ENCODE results near the gene STAT4. TPM values are rescaled to one million over a fixed set of nuclear protein-coding genes. Genes with fewer than 3 reads are reported as not detected.

Gene STAT4
- total RNA-seq, 3 donors from 2014 or later, result 46.0 to 71.7 (median 69.5) TPM

DNA sequence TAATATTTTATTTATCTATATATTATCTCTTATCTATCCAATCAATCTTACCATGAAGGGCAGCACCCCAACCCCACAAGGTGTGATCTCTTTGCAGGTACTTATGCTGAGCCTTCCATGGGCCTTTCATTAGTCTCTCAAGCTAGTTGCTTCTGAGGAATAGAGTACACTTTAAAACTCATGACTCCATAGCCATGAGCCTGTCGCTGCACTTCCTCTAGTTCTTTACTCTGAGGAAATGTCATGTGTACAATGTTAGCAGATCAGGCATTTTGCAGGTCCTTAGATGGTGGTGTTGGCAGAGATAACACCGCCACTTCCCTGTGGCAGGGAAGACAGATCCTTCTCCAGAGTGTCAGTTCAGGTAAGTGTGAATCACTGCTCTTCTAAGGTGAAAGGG is 29.5 kb upstream of the STAT4 start:
- no peaks in the 10 kb centered on the region for H3K9me3 Mint-ChIP-seq
- H3K27me3 Mint-ChIP-seq (ENCODE audit: low read depth), result no peaks in the 10 kb centered on the region
- peaks cover 7% of the 10 kb centered on the region for H3K4me1 Mint-ChIP-seq (ENCODE audit: low read depth)
- ATAC-seq (no peak), DNase-seq (no peak)
- H3K4me3 Mint-ChIP-seq, result no peak overlapping the region
- no peaks in the 10 kb centered on the region for H3K36me3 Mint-ChIP-seq (ENCODE audit: insufficient read depth)

DNA sequence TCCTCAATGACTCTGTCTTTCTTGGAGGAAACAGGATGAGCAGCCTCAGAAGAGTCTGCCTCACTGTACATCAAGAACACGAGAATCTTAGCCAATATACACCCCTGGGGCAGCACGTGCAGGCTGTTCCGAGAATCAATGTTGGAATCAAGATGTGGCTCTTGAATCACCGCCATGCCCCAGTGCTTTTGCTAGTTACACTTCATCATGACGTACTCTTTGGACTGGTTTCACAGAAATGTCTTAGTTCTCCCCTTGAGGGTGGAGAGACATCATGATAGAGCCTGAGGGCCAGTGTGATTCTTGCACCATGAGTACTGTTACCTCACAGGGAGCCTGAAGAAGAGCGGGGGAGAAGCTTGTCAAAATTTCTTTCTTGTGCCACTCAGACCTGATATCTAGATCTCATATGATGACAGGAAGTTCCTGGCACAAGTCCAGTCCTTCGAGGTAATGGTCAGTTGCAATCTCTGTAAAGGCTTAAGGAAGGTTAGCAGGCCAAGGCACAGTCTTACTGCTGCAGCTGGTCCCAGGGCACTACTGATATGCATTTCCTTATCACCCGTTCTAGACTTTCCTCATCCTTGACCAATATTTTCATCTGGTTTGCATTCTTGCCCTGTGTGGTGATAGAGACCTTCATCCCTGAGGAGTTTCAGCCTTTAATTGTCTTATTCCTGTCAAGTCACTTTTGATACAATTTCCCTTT is 28.2 kb upstream of the STAT4 start:
- no peak overlapping the region for H3K4me3 Mint-ChIP-seq
- peaks cover 10% of the 10 kb centered on the region for H3K4me1 Mint-ChIP-seq (ENCODE audit: low read depth)
- no peaks in the 10 kb centered on the region for H3K27me3 Mint-ChIP-seq (ENCODE audit: low read depth)
- H3K36me3 Mint-ChIP-seq (ENCODE audit: insufficient read depth), result no peaks in the 10 kb centered on the region
- no peak for DNase-seq
- no peak for ATAC-seq
- no peaks in the 10 kb centered on the region for H3K9me3 Mint-ChIP-seq

DNA sequence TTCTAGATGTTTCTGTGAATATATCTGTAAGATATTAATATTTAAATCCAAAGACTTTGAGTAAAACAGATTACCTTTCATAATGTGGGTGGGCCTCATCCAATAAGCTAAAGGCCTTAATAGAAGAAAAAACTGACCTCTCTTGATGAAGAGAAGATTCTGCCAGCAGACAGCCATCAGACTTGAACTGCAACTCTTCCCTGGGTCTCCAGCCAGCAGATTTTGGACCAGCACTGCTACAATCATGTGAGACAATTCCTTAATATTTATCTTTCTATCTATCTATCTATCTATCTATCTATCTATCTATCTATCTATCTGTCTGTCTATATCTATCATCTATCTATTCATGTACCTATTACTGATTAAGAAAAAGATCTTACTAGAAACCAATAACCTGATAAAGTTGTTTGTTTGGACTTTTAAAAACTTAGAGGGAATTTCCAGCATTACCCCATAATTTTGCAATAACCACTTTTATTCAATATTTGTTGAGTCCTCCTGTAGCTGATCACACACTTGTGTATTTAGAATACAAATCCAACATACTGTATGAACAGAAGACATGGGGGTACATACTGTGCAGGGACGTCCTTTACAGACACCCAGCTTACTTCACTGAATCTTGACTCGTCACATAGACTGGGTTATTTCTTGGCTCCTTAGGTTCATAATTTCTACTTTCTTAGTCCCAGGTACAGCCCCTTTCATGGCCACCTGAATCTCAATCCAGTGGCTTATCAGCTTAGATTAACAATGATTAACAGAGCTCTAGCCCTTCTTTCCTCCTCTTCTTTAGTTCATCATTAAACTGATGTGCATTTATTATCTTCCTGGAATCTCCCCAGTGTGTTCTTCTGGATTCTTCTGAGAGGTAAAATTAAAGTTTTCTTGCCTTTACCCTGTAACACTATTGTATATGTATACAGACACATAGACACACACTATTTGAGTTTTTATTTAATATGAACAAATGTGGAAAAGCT is 27.2 kb upstream of the STAT4 start:
- Mint-ChIP-seq H3K4me3 (no peak overlapping the region), H3K4me1 (ENCODE audit: low read depth) (peaks cover 14% of the 10 kb centered on the region), H3K36me3 (ENCODE audit: insufficient read depth) (no peaks in the 10 kb centered on the region), H3K9me3 (no peaks in the 10 kb centered on the region), H3K27me3 (ENCODE audit: low read depth) (no peaks in the 10 kb centered on the region)
- DNase-seq (no peak), ATAC-seq (no peak)

DNA sequence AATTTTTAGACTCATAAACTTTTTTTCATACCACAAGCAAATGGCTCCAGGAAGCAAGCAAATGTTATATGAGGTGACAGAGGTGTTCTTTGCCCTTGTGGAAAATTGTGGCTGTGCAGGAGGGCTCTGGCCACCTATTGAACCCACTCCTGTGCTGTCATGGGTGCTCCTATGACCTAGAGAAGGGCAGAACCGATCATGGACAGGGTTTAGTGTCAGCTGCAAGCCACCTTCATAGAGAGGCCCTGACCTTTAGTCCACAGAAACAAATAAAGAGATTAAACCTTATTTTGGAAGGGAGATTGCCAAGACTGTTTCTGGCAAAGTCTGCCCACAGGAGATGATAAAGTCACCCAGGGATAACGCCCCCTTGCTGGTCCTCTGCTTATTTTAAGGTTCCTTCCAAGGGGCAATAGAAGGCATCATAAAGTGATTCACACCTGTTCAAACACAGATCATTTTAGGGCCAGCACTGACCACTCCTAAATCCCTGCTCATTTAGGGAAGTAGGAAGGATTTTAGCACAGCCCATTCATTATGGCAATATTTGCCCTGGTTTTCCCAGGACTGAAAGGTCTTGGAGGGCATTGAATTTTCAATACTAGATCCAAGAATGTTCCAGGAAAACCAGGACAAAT is 26.1 kb upstream of the STAT4 start:
- H3K4me1 Mint-ChIP-seq (ENCODE audit: low read depth), result peaks cover 24% of the 10 kb centered on the region
- no peaks in the 10 kb centered on the region for H3K36me3 Mint-ChIP-seq (ENCODE audit: insufficient read depth)
- ATAC-seq (no peak), DNase-seq (no peak)
- no peak overlapping the region for H3K4me3 Mint-ChIP-seq
- no peaks in the 10 kb centered on the region for H3K9me3 Mint-ChIP-seq
- no peaks in the 10 kb centered on the region for H3K27me3 Mint-ChIP-seq (ENCODE audit: low read depth)

DNA sequence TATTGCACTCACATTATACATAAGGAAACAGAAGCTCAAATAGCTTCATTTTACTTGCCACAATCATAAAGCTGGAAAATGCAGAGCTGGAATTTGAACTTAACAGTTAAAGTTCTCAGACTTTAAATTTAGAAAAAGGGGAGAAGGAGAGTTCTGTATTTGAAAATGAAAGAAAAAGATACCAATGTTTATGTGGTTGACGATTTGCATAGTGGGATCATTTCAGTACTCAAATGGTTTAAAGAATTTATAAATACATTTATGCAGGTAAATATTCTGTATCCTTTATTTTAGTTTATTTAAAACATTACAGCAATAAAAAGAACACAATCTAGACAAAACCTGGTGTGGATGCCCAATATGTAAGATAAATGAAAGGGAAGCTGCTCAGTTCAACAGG is 25.5 kb upstream of the STAT4 start:
- no peak overlapping the region for H3K4me3 Mint-ChIP-seq
- peaks cover 31% of the 10 kb centered on the region for H3K4me1 Mint-ChIP-seq (ENCODE audit: low read depth)
- DNase-seq, result no peak
- H3K36me3 Mint-ChIP-seq (ENCODE audit: insufficient read depth), result no peaks in the 10 kb centered on the region
- ATAC-seq, result no peak
- H3K9me3 Mint-ChIP-seq, result no peaks in the 10 kb centered on the region
- no peaks in the 10 kb centered on the region for H3K27me3 Mint-ChIP-seq (ENCODE audit: low read depth)

DNA sequence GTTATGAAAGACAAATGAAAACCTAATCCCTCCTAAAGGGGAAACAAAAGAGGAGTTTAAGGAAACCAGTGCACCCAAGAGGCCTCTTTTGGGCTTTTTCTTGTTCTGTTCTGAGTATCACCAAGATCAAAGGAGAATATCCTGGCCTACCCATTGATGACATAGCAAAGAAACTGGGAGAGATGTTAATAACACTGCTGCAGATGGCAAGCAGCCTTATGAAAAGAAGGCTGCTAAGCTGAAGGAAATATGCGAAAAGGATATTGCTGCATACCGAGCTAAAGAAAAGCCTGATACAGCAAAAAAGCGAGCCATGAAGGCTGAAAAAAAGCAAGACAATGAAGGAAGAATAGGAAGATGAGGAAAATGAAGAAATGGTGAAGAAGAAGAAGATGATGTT is 23.6 kb upstream of the STAT4 start:
- H3K9me3 Mint-ChIP-seq, result no peaks in the 10 kb centered on the region
- DNase-seq (no peak), ATAC-seq (no peak)
- H3K4me1 Mint-ChIP-seq (ENCODE audit: low read depth), result peaks cover 42% of the 10 kb centered on the region
- no peaks in the 10 kb centered on the region for H3K27me3 Mint-ChIP-seq (ENCODE audit: low read depth)
- no peaks in the 10 kb centered on the region for H3K36me3 Mint-ChIP-seq (ENCODE audit: insufficient read depth)
- no peak overlapping the region for H3K4me3 Mint-ChIP-seq

DNA sequence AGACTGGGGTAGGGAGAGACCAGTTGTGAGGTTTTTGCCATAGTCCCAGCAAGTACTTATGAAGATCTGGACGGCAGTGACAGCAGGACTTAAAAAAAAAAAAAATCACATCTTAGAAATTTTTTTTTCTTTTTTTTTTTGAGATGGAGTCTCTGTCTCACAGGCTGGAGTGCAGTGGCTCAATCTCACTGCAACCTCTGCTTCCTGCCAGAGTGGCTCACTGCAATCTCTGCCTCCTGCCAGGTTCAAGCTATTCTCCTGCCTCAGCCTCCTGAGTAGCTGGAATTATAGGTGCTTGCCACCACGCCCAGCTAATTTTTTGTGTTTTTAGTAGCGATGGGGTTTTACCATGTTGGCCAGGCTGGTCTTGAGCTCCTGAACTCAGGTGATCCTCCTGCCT is 22.4 kb upstream of the STAT4 start:
- no peak for ATAC-seq
- no peak for DNase-seq
- H3K36me3 Mint-ChIP-seq (ENCODE audit: insufficient read depth), result no peaks in the 10 kb centered on the region
- no peak overlapping the region for H3K4me3 Mint-ChIP-seq
- no peaks in the 10 kb centered on the region for H3K27me3 Mint-ChIP-seq (ENCODE audit: low read depth)
- H3K9me3 Mint-ChIP-seq, result no peaks in the 10 kb centered on the region
- H3K4me1 Mint-ChIP-seq (ENCODE audit: low read depth), result peaks cover 47% of the 10 kb centered on the region

DNA sequence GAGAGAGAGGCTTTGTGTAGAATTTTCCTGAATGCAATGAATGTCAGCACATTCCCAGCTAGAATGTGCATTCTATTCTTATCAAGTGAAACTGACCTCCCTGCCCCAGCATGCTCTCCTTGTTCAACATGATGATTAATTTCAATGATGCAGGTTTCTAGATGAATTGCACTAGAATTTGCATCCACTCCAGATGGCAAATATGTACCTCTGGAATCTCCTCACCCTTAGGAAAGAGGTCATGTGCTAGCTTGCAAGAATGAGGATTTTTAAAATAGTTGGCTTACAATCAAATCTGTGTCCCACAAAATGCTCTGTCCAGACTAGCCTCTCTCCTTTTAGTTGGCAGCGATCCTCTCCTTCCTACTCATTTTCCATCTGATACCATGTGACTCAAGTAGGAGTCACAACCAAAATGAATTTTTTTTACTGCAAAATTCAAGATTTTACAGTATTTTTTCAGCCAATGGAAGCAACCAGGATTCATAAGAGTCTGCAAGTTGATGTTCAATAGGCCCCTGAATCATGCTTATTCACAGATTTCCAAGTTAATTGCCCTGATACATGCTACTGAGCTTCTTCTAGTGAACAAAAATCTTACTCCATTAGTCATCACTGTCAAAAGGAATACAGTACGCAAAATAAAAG is 21.0 kb upstream of the STAT4 start:
- no peaks in the 10 kb centered on the region for H3K9me3 Mint-ChIP-seq
- ATAC-seq, result peak; percentile 78 to 82
- DNase-seq, result no peak
- peaks cover 52% of the 10 kb centered on the region for H3K4me1 Mint-ChIP-seq (ENCODE audit: low read depth)
- H3K4me3 Mint-ChIP-seq, result no peak overlapping the region
- no peaks in the 10 kb centered on the region for H3K36me3 Mint-ChIP-seq (ENCODE audit: insufficient read depth)
- H3K27me3 Mint-ChIP-seq (ENCODE audit: low read depth), result no peaks in the 10 kb centered on the region

DNA sequence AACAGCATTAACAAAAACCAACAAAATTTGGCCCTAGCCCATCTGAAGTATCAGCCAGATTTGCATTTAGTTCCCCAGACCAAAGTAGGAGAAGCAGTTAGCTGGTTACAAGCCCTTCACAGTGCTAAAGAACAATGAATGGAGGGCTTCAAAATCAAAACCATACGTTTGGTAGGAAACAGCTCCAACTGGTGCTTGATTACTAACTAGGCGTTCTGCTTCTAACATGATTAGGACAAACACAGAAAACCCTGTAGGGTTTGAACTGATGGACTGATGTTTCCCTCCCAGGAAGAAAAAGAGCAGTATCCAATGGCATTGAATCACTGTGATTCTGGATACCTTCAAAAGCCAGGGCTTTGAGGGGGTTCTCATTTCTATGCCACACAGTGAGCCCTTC is 20.5 kb upstream of the STAT4 start:
- Mint-ChIP-seq H3K4me1 (ENCODE audit: low read depth) (peaks cover 51% of the 10 kb centered on the region), H3K9me3 (no peaks in the 10 kb centered on the region), H3K4me3 (no peak overlapping the region), H3K27me3 (ENCODE audit: low read depth) (no peaks in the 10 kb centered on the region), H3K36me3 (ENCODE audit: insufficient read depth) (no peaks in the 10 kb centered on the region)
- ATAC-seq (peak in 1 of 2 donors; percentile 6), DNase-seq (no peak)

DNA sequence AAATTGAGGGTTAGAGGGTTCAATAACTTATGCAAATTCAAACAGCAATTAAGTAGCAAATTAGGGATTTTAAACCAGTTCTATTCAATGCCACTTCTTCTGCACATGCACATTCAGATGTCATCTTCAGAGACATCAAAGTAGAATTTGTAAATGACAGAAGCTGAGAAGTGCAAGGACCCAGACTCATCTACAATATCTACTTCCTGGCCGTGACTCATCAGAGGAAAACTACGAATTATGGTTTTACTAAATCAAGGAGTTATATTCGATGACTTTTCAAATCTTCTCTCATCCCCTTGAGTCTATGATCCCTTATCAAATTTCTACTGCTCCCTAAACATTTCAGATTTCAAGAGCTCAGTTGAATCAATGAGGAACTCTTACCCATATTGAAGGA is 20.0 kb upstream of the STAT4 start:
- no peaks in the 10 kb centered on the region for H3K27me3 Mint-ChIP-seq (ENCODE audit: low read depth)
- no peaks in the 10 kb centered on the region for H3K9me3 Mint-ChIP-seq
- ATAC-seq (peak; percentile 33), DNase-seq (no peak)
- H3K4me1 Mint-ChIP-seq (ENCODE audit: low read depth), result peaks cover 48% of the 10 kb centered on the region
- no peak overlapping the region for H3K4me3 Mint-ChIP-seq
- H3K36me3 Mint-ChIP-seq (ENCODE audit: insufficient read depth), result no peaks in the 10 kb centered on the region

DNA sequence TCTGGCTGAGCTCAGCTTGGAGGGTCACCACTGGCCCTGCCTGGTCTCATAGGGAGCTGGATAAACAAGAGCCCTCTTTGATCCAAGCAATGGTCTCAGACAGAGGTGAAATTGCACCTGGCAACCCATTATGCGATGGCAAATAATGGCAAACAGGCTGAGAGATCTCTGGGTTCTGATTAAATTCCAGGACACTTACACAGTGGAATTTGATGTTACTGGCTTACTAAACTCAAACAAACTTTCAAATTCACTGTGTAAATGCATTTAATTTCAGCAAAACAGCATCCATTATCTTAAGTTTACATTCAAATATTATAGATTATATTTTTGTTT is 19.5 kb upstream of the STAT4 start:
- H3K27me3 Mint-ChIP-seq (ENCODE audit: low read depth), result no peaks in the 10 kb centered on the region
- H3K36me3 Mint-ChIP-seq (ENCODE audit: insufficient read depth), result no peaks in the 10 kb centered on the region
- ATAC-seq (no peak), DNase-seq (no peak)
- H3K4me1 Mint-ChIP-seq (ENCODE audit: low read depth), result peaks cover 47% of the 10 kb centered on the region
- H3K9me3 Mint-ChIP-seq, result no peaks in the 10 kb centered on the region
- H3K4me3 Mint-ChIP-seq, result no peak overlapping the region

DNA sequence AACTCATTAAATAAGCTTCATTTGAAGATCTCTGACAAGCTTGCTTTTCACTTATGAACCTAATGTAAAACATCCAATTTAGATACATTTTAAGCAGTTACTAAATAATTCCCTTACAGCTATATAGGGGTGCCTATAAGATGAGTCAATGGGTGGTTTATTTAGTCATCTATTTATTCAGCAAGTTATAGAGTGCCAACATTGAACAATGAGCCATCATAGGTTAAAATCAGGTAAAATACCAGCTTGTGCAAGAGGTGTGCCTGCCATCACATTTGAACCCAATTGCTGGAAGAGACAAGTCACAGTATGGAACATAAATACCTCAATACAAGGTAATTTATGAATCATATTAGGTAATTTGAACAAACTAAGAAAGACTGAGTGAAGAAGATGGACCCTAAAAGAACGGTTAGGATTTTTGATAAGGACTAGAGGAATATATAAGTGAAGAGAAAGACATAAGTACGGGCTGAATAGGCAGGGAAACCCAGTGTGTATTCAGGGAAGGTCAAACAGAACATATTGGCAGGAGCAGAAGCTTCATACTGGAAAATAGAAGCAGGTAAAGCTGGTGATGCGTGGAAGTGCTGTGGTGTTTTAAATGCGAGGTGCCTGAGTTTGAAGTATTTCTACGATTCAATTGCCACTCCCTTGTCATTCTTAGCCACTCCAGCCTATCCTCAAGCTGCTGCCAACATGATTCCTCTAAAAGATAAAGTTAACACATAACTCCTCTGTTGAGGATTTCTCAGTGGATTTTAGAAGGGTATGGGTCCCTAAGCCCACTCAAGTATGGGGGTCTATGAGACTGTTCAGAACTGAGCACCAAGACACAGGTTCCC is 18.9 kb upstream of the STAT4 start:
- Mint-ChIP-seq H3K36me3 (ENCODE audit: insufficient read depth) (no peaks in the 10 kb centered on the region), H3K9me3 (no peaks in the 10 kb centered on the region), H3K4me3 (peak overlapping the region; percentile 14), H3K4me1 (ENCODE audit: low read depth) (peaks cover 50% of the 10 kb centered on the region), H3K27me3 (ENCODE audit: low read depth) (no peaks in the 10 kb centered on the region)
- ATAC-seq, result peak; percentile 37 to 53
- DNase-seq, result no peak

DNA sequence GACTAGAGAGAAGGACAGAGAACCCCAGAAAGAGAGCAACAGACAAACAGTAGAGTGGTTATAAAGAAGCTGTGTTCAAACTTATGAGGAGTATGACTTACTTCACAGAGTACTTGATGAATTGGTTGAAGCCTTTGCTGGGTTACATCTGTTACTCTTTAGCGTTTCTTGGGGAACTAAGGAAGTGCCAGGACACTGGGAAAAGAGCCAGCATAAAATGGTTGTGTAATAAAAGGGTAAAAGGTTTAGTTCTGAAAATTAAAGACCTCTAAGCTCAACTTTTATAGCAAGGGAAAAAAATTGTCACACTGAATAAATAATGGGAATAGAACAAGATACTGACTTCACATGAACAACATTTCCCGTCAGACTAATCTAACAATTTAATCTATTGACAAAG is 17.0 kb upstream of the STAT4 start:
- Mint-ChIP-seq H3K27me3 (ENCODE audit: low read depth) (no peaks in the 10 kb centered on the region), H3K4me1 (ENCODE audit: low read depth) (peaks cover 41% of the 10 kb centered on the region), H3K36me3 (ENCODE audit: insufficient read depth) (no peaks in the 10 kb centered on the region), H3K4me3 (no peak overlapping the region), H3K9me3 (no peaks in the 10 kb centered on the region)
- DNase-seq (no peak), ATAC-seq (no peak)
